Measurements from ENCODE around the gene GLRA3.
"Not testable (repeated sequence)": the region's sequence is repeated elsewhere in the genome, so short reads cannot be mapped to it uniquely, and the experiment has no call there.

GLRA3 gene

DNA sequence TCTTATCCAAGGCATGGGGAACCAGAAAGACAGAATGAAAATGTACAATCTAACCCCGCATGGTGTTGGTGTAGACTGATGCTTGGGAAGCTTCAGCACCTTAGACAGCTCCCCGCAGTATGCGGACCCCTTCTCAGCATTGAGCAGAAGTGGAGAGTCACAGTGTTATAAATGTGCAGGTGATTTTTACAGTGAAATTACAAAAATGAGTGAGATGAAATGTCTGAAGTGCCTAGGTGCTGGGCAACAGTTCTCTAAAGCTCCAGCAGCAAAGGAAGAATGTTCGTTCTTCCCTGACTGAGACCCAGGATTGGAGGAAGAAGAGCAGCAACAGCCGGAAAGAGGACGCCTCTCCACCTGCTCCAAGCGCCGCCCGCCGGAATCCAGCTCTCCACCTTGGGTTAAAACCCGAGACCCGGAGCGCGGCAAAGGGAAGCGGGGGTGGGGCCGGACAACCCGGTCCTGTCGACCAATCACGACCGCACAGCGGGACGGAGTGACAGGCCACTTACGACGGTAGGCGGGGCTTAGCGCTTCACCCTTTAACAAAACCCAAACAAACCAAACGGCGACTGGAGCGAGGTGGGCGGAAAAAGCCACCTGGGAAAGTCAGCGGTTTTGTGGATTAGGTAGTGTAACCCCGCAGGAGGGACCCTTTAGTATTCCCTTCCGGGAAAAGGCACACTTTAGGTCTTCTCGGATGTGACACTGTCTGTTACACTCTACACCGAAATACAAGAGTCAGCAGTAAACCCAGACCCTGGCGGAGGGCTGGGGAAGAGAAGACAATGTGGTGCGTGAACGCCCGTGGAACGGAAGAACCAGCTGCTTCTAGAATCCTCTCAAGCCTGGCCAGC is at the start of gene GLRA3:
GLRA3 (minus strand) TSS at position 403 of the 857 bp plus-strand sequence. CDS start 436 bp downstream, outside the sequence.
- no peak for DNase-seq (ENCODE audit: low read depth in 1 of 2, low spot score in 1 of 2)

DNA sequence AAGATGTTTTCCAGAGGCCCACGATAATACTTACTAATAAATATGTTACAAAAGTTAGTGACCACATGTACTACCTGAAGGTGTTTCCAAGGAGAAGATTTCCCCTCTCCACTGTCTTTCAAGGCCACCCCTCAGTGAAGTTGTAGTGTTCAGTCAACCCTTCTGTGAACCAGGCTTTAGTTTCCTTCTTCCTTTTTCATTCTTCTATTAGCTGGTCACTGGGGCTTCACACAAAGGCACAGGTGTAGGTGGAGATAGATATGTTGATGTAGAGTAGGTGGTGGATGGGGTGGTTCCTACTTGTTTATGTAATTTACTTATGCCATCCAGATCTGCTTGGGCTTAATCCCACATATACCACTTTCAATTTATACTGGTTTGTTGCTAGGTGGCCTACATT is 45.9 kb upstream of the GLRA3 start:
- DNase-seq (ENCODE audit: low read depth in 1 of 2, low spot score in 1 of 2), result no peak

DNA sequence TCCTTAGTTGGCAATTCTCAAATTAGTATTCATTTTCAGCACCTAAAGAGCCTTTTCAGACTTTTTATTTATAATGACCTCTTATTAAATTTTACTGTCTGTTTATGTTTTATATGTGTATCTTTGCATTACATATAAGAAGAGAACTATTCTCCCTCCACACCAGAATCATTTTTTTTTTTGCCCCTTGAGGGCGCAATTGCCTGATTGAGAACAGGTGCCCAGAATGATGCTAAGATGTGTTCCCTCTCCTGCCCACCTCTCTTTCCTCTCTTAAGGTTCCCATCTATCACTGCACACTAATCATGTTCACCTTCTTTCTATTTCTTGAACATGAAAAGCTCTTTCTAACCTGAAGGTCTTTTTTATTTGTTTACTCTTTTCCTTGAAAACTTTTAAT is 44.9 kb upstream of the GLRA3 start:
- DNase-seq (ENCODE audit: low read depth in 1 of 2, low spot score in 1 of 2), result no peak

DNA sequence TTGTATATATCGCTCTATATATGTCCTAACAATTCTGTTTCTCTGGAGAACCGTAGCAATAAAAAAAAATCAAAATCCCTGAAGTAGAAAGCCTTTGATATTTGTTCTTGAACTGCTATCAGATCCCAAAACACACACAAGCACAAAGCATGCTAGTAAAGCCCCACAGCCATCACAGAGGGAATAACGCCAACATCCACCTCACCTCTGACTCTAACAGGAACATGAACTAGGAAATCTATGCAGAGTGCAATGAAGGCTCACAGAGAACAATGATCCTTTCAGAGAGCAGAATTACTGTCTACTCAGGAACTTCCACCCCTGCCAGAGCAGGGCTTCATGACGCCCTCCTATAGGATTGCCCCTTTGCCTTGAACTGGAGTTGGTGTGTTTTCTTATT is 44.1 kb upstream of the GLRA3 start:
- DNase-seq (ENCODE audit: low read depth in 1 of 2, low spot score in 1 of 2), result not testable (repeated sequence)

DNA sequence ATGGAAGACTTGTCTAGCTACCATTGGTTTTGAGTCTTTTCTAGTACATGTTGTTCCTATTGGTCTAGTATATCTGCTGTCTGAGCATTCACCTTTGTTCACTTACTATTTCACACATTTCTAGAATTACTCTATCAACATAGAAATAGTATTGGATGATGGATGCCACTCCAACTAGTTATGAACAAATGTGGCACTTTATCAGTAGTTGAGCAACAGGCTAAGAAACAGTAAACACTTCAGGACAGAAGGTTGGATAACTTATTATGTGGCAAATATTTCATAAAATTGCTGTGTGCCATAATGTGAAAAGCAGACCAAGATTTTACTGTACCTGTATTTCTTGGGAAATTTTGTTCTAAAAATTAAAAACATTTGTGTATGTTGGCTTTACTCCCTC is 42.4 kb upstream of the GLRA3 start:
- no peak for DNase-seq (ENCODE audit: low read depth in 1 of 2, low spot score in 1 of 2)

DNA sequence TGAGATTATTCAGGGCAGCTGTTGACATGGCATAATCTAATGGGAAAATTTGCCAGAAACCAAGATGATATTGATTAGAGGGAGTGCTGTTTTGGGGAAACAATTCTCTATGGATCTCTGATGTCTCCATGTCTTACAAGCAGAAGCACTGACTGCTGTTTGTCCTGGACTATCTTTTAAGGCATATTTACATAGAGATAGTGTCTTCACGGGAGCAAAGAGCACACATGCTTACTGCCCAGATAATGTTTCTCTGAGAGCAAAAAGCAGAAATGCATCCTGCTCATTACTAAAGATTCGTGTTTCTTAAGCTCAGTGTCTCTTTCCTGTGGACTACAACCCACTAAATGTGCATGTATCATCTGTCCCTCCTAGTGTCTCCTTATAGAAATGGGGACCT is 41.3 kb upstream of the GLRA3 start:
- DNase-seq (ENCODE audit: low read depth in 1 of 2, low spot score in 1 of 2), result no peak

DNA sequence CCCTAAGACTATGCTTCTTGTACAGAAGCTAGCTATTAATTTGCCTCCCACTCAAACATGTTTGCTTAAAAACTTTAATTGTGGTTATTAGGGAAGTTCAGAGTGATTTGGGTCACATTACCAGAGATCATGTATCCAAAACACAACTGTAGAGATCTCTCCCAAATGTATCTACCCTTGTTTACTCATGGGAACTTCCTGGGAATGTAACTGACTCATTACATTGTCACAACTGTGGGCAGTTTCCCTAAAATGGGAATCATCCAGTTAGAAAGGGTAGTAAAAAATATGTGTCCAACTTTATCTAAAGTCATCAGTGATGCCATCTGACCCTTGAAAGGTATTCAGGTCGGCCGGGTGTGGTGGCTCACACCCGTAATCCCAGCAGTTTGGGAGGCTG is 40.3 kb upstream of the GLRA3 start:
- DNase-seq (ENCODE audit: low read depth in 1 of 2, low spot score in 1 of 2), result no peak

DNA sequence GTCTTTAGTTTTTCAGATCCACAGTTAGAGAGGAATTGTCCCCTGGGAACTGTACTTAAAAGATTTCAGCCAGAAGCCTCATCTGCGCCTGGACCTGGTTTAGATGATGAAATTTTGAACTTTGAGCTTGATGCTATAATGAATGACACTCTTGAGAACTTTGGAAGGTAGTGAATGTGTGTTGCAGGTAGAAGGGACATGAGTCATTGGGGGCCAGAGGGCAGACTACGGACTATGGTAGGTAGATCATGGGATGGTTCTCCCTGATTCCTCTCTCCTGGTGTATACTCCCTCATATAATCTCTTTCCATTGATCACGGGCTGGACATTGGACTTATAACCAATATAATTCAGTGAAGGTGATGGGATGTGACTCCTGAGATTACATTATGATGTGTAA is 38.9 kb upstream of the GLRA3 start:
- no peak for DNase-seq (ENCODE audit: low read depth in 1 of 2, low spot score in 1 of 2)

DNA sequence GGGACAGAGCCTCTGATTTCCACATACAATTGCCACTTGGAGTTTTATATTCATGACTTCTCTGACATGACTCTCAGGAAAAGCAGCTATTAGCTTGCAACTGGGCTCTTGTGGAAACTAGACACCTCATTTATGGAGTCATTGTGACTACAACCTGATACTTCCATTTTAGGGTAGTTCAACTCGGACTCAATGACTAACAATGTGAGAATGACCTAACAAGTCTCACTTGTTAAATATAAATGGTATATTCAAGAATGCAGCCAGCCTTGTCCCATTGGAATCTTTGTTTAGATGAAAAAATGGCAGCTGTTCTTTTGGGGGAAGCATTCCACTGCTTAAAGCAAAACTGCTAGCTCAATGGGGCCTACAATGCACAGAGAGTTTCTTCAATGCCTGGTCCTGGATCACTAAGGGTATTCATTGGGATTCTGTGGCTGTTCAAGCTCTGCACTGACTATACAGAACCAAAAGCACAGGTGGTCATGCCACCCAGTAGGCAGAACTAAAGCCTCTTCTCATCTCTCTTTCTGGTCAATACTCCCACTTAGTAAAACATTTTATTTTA is 36.5 kb upstream of the GLRA3 start:
- DNase-seq (ENCODE audit: low read depth in 1 of 2, low spot score in 1 of 2), result no peak

DNA sequence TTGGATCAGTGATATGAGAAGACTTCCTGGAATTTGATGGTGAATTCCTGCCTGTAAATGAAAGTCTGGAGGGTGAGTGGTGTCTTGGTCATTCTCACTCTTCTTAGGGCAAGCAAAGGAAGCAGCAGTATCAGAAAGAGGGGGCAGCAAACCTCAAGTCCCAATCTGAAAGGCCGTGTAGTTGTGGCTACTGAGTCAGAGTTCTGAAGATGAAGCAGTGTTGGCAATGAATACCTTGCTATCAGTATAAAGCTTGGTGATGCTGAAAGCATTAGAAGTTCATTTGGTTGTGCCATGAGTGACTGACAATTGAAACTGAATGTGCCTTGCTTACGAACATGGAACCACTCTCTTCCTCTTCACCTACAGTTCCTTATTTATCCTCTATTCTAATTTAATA is 35.0 kb upstream of the GLRA3 start:
- no peak for DNase-seq (ENCODE audit: low read depth in 1 of 2, low spot score in 1 of 2)

DNA sequence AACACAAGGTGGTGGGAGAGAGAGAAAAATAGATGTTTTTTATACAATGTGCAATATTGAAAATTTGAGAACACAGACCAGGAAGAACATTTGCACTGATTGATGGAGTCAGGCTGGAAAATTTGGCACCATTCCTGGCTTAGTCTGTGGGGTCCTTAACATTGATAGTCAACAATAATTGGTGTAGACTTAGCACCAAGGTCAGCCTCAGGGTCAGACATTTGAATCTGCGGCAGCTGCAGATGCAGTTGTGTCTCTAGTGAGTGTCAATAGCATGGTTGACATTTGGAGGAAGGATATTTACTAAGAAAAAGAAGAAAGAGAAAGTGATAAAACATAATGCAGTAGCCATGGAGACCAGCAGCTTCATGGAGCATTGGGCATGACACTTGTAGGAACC is 31.5 kb upstream of the GLRA3 start:
- no peak for DNase-seq (ENCODE audit: low read depth in 1 of 2, low spot score in 1 of 2)

DNA sequence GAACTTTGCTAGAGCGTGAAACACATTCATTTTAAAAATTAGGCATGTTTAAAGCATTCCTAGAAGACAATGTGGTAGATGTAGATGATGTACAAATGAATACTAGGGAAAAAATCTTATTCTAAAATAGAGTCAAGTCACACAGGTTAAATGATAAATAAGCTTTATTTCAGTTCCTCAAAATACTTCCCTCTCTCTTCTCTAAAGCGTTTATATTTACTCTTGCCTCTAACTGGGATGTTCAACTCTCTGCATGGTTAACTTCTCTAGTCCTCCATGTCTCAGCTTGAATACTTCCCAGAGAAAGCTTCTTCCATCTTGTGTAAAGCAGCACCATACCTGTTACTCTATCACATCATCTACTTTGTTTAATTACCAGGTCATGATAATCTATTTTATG is 30.9 kb upstream of the GLRA3 start:
- no peak for DNase-seq (ENCODE audit: low read depth in 1 of 2, low spot score in 1 of 2)

DNA sequence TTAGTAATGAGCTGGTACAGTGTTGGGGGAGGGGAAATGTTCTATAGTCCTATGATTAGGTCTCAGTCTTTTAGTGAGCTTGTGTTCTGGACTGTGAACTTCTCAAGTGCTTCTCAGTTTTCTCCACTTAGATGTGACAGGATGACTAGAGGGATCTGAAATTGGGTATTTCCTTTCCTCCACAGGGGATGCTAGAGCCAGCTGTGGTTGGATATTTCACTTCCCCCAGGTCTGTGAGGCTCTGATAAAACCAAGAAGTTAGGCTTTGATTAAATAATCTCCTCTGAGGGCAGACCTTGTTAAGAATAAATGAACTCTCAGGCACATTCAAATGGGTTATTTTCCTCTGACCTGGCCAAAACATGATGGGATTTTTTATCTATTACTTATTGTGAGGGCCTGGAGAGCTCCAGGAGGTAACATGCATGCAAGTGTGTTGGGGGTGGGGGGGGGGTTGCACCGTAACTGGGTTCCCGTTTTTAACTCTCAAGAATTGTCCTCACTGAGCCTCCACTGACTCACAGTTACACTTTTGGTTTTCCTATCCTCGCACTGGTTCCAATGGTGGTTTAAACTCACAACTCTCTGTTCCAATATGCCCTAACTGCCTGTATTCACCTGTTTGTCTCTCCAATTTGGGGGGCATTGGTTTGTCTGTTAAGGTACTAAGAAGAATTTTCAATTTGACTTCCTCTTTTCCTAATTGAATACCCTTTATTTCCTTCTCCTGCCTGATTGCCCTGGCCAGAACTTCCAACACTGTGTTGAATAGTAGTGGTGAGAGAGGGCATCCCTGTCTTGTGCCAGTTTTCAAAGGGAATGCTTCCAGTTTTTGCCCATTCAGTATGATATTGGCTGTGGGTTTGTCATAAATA is 28.1 kb upstream of the GLRA3 start:
- no peak for DNase-seq (ENCODE audit: low read depth in 1 of 2, low spot score in 1 of 2)

DNA sequence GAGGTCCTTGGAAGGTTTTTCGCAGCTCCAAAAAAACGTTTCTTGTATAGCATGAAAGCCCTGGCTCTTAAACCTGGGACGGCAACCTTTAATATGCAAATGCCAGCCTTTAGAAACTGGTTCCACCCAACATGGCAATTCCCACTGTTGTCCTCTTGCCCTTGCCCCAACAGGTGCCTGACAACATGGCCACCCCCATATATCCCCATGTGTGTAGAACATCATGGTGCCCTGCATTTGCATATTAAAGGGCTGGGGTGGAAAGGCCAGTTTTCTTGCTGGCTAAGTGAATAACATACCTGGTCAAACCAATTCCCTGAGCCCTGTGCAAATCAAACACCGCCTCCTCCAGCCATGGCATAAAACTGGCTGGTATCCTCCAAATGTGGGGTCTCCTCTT is 26.0 kb upstream of the GLRA3 start:
- no peak for DNase-seq (ENCODE audit: low read depth in 1 of 2, low spot score in 1 of 2)

DNA sequence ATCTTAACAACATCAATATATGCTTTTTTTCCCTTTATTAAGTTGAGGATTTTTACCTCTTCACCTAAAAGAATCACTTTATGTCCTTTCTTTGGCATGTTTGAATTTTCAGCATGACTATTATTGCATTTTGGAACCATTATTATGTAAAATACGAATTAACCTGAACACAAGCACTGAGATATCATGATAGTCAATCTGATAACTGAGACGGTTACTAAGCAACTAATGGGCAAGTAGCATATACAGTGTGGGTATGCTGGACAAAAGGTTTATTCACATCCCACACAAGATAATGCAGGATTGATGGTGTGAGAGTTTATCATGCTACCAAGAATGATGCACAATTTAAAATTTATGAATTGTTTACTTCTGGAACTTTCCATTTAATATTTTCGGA is 24.6 kb upstream of the GLRA3 start:
- no peak for DNase-seq (ENCODE audit: low read depth in 1 of 2, low spot score in 1 of 2)

DNA sequence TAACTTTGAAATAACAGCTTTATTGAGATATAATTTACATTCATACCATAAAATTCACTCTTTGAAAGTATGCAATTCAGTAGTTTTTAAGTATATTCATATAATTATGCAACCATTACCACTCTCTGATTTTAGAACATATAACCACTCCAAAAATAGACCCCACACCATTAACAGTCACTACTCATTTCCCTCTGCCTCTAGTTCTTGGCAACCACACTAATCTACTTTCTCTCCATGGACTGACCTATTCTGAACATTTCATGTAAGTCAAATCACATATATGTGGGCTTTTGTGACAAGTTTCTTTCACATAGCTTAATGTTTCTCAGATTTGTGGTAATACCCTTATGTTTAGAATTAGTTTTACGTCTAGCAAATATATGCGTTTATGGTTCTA is 19.5 kb upstream of the GLRA3 start:
- DNase-seq (ENCODE audit: low read depth in 1 of 2, low spot score in 1 of 2), result no peak

DNA sequence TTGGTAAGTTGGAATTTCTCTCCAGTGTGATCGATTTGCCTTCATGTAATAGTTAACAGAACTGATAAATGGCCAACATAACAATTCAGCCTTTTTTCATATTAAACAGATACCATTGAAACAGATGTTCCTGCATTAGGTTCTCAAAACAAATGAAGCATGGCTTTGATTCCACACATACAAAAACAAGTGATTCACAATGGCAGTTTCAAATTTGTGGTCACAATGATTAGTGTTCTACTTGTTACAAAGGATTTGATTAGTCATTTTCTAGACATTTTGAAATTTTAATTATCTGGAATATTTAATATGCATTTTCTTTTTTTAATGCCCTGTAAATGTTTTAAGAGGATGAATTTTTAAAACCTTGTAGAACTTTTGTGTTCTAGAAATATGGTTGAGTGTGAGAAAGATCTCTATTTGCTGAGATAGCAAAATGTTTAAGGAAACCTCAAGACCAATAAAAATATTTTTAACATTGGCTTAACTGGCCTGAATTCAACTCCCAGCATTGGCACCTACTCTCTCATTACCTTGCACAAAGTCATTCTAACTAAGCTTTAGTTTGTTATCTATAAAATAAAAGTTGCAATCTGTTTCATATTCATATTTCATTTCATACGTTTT is 18.9 kb upstream of the GLRA3 start:
- DNase-seq (ENCODE audit: low read depth in 1 of 2, low spot score in 1 of 2), result no peak

DNA sequence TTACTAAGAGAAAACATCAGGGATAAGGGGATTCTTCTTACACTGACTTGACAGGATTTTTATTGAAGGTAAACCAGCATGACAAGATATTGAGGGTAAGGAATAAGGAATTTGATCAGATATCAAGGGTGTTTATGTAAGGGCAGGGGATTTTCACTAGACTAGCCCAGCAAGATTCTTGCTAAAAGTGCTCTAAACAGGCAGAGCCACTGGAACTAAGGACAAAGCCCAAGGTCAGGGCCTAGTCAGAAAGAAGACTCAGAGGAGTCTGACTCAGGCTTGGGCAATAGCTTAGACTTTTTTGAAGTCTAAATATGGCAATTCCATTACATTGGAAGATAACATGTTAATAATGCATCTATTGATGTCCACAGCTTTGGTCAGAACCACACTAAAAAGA is 6.5 kb upstream of the GLRA3 start:
- no peak for DNase-seq (ENCODE audit: low read depth in 1 of 2, low spot score in 1 of 2)

DNA sequence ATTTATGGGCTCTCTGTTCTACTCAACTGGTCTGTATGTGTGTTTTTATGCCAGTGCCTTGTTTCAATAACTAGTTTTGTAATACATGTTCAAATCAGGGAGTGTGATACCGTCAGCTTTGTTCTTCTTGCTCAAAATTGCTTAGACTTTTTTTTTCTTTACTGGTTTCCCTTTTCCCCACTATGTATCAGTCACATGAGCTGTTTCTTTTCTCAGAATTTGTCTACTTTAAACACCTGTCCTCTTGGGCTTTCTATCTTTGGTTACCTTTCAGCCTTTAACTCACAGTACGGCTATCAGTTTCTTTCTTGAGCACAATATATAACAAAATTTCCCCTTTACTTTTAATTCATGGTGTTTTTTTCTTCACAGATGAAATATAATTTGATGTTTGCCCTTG is 5.4 kb upstream of the GLRA3 start:
- no peak for DNase-seq (ENCODE audit: low read depth in 1 of 2, low spot score in 1 of 2)

DNA sequence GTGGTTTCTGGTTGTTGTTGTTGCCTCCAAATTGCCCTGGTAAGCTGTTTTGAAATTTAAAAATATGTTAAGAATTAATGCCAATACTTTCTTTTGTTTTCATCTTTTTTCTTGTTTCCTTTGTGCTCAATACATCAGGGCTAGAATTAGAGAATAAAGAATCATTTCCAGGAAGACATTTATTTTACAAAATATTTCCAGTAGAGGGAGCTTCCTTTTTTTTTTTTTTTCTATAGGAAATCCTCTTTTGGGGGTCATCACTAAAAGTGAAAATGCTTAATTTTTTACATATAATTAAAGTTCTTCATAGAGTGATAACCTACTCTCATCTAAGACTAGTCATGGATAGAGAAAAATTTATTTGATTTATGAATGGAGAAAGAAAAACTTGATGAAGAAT is 2.4 kb downstream of the GLRA3 start:
- no peak for DNase-seq (ENCODE audit: low read depth in 1 of 2, low spot score in 1 of 2)

DNA sequence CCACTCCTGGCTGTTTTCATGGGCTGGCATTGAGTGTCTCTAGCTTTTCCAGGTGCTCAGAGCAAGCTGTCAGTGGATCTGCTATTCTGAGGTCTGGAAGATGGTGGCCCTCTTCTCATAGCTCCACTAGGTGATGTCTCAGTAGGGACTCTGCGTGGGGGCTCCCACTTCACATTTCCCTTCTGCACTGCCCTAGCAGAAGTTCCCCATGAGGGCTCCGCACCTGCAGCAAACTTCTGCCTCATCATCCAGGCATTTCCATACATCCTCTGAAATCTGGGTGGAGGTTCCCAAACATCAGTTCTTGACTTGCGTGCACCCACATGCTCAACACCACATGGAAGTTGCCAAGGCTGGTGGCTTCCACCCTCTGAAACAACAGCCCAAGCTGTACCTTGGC is 13.8 kb downstream of the GLRA3 start:
- no peak for DNase-seq (ENCODE audit: low read depth in 1 of 2, low spot score in 1 of 2)

DNA sequence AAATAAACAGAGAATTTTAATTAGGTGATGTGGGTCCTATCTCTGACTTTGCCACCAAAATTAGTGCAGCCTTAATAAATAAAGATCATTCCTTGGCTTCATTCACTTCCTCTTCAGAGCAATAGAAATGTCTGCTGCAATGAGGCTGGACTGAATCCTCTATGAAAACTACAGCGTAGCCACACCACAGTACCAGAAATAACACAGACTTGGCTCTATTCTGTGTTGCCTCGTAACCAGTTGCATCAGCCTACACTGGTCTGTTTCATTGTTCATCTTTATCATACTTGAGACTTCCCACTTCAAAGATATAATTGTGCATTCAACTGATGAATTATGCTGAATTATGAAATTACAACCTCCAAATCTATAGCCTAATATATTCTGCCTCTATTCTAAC is 15.8 kb downstream of the GLRA3 start:
- DNase-seq (ENCODE audit: low read depth in 1 of 2, low spot score in 1 of 2), result no peak
